NCI-H748 treated with DMSO at 0.1 percent for 48 hours (cell line): ENCODE data around the gene MLLT10.

Source experiments
- DNase-seq: peaks from one replicate; lab custom pipeline; 2025; lab: John Stamatoyannopoulos, UW

Gene MLLT10

DNA sequence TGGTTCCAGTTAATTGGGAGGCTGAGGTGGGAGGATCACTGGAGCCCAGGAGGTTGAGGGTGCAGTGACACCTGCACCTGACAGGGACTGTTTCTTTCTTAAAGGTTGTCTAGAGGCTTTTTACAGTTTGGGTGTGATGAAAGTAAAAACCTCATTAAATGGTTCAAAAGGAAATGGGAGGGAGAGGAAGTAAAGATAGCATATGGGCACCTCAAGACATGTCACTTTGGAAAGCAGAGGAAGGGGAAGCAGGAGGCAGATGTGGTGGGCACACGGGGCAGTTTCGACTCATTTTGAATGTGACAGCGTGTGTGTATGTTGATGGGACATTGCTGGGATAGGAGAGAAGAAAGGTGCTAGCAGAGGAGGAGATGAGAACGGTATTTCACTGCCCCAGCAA lies 203.1 kb downstream of the MLLT10 start:
- DNase-seq, result no peak

DNA sequence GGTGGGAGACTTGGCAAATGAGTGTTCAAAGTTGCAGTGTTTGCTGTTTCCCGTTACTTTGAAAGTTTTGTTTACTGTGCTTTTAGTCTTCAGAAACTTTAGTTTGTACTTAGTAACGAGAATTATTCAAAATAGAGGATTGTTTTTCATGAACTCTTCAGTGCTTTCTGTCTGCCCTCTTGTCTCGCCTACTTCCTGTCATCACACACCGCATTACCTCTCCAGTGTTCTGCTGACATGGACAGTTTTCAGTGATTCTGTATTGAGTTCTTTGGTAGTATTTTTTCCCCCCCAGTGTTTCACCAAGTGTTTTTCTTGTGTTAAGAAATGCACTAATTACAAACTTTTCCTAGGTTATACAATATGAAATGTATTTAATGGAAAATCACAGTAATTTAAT lies 207.0 kb downstream of the MLLT10 start:
- no peak for DNase-seq

DNA sequence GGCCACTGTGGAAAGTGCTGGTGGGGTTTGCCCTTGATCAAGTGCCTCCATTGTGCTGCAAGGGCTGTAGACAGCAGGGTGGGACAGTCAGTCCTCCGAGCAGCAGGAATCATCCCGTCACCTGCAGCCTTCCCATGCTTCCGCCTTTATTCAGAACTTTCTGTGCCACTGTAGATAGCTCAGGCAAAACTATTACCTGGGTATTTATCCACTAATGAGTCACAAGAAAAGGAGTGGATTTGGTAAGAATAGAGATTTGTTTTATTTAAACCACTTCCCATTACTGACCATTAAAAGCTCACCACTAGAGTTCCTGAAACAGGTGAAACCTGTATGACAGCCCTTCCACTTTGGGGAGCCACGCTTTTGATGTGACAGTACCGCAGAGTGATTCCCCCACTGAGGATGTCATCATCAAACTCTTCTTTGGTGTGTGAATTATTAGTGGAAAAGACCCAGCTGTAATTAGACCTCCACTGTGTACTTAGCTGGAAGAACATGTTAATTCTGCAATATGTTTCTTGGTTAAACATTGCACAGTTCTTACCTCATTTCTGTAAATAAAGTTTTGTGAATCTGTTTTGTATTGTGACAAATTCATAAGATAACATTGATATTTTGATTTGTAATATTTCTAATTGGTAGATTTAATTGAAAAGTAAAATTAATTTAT lies 208.8 kb downstream of the MLLT10 start:
- no peak for DNase-seq

DNA sequence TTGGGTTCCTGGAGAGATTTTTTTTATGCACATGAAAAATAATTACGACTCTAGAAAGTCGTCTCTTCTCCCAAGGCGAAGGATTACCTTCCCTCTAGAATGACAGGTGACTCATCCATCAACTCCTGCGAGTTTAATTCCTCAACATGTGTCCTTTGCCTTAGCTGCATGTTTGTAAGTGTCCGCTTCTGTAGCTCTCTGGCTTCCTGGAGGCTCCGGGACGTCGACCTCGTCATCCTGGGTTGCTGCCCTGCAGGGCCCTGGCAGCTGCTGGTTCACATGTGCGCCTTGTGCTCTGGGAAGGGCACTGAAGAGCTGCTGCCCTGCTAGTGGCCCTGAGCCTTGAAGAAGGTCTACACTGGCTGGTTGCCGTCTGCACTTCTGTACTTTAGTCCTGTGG lies 210.2 kb downstream of the MLLT10 start:
- DNase-seq, result no peak

DNA sequence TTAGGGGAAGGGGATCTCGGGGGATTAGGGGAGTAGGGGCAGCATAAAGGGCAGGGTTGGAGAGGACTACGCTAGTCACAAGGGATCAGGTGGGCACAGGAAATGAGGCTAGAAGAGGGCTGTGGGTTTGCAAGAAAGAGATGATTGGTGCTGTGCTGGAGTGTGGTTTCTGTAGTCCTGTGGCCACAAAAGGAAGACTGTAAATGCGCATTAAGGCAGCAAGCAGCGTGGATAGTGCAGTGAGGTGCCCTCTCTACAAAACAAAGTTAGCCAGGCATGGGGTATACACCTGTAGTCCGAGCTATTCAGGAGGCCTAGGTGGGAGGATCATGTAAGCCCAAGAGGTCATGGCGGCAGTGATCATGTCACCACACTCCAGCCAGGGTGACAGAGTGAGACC lies 212.1 kb downstream of the MLLT10 start:
- DNase-seq, result no peak

DNA sequence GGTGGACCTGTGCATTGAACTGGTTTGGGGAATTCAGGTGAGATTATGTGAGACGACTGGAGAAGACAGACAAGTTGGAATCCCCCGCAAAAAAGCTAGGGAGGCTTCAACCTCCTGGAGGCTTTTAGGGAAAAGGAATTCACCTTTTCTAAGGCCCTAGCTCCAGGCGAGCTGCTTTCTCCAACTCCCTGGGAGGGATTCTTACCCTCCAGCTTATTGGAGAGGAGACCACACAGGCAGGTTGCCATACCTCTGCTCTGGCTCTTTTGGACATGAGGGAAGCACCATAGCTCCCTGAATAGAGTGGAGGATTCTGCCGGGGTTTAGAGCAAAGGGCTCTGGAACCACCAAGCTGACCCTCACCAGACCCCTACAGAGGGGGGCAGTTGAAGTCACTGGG lies 213.8 kb downstream of the MLLT10 start:
- DNase-seq, result no peak

DNA sequence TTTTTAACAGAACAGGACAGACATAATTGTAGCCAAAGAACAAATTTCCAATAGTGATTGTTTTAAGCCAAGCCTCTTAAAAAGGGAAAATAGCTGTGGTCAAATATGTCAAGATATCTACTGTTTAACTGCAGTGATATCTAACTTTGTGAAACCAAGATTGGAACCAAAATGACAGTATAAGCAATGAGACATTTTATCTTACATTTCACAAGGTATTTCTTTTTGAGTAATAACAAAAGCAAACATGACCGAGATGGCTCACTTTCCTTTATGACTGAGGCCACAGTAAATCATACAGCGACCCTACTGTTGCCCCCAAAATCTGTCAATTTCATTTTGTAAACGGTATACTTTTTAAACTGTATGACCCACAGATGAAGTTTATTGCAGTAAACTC lies 215.8 kb downstream of the MLLT10 start:
- no peak for DNase-seq

DNA sequence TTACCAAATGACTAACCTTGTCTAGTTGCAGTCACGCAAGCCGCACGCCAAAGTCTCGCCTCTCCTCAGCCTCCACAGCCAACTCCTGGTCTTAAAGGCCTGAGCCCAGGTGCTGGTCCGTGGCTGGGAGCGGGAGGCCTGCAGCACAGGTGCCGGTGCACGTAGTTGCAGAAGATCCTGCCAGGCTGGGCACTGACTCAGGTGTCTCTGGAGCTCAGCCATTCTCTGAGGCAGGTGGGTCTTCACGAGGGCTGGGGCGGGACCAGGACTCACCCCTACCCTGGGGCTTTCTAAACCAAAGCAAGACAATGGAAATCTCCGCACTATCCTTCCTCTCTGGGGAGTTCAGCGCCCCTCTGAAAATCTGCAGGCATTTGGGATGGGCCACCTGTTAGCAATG lies 216.4 kb downstream of the MLLT10 start:
- no peak for DNase-seq

DNA sequence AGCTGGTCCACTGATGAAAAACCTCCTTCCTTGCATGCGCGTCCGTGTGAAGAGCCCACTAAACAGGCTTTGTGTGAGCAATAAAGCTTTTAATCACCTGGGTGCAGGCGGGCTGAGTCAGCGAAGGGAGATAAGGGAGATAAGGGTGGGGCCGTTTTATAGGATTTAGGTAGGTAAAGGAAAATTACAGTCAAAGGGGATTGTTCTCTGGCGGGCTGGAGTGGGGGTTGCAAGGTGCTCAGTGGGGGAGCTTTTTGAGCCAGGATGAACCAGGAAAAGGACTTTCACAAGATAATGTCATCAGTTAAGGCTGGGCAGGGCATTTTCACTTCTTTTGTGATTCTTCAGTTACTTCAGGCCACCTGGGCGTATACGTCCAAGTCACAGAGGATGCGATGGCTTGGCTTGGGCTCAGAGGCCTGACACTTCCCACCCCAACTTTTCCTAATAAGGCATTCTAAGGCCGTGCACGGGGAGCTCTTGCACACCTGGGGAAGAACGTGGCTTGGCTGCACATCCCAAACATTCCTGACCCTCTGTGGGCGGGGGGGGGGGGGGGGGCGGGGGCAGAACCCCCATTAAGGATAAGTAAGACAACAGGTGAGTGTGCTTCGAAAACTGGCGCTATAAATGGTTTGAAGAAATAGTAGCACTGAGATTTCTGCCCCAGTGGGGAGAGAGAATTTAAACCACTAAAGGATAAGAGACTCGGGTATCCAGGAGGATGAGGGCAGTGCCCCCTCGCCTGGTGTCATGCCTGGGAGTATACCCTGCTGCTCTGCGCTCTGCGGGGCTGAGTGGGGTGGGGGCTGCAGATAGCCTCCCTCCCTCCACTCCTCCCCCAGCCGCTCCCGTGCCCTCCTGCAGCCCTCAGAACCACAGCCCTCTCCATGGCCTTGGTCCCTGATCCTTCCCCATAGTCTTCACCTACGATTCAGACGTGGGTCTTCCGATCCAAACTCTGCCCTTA lies 217.6 kb downstream of the MLLT10 start:
- peak; percentile 100 for DNase-seq

DNA sequence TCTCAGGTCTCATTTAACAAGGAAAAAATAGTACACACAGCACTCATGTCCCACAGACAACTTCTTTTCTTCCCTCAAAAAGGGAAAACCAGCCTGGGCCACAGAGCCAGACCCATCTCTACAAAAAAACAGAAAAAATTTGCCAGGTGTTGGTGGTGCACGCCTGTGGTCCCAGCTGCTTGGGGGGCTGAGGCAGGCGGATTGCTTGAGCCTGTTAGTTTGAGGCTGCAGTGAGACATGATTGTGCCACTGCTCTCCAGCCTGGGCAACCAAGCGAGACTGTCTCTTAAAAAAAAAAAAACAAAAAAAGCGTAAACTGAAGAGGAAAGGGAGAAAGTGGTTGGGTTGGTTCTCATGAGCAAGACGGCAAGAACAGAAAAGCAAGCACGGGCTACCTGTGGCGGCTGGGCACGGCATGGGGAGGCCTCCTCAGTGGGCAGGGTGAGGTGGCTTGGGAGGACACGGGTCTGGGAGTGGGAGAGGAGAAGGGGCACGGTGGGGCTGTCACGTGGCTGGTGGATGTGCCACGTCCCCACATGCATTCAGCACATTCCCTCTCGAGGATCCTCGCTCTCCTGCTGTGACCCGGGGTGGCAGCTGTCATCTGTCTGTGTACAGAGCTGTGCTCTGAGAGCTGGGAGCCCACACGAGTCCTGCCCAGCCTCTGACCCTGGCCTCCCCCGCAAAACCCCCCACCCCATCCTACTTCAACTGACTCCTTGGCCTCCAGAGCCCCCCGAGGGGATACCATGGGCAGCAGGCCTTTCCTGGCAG lies 219.7 kb downstream of the MLLT10 start:
- no peak for DNase-seq

DNA sequence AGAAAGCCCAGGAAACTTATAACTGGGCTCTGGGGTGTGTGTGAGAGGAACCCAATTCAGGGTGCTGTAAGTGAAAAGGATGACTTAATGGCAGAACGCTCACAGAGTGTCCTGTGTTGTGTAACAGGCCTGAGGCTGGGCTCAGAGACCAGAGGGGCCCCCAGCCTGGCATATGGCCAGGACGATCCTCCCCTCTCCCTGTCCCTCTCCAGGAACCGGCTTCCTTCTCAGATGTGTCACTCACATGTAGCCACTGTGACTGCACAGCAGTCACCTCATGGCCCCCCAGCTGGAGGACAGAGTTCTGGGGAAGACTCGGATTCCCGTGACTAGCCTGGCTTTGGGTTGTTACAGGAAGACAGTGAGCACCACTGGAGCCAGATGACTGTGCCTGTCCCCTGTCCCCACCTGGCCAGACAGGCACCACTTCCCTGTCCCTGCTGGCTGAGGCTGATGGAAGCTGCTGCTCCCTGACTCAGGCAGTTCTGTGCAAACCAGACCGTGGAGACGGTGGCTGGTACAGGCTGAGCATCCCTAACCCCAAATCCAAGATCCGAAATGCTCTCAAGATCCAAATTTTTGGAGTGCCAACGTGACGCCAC lies 220.5 kb downstream of the MLLT10 start:
- no peak for DNase-seq

DNA sequence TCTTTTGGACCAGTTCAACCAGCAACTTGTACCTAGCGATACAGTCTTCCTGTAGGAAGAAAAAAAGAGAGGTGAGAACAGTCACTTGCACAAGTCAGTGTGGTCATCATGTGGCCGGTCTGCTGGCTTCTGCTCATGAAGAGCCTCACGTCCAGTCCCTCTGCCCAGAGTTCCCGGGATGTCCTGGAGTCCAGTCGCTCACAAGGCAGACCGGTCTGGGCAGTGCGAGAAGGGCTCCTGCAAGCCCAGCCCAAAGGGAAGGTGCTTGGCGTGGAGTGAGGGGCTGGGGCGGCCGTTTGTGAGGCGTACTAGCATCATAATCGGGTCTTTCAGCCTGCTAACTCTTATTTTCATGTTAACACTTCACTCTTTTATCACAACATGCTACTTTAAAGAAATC lies 222.7 kb downstream of the MLLT10 start:
- no peak for DNase-seq

DNA sequence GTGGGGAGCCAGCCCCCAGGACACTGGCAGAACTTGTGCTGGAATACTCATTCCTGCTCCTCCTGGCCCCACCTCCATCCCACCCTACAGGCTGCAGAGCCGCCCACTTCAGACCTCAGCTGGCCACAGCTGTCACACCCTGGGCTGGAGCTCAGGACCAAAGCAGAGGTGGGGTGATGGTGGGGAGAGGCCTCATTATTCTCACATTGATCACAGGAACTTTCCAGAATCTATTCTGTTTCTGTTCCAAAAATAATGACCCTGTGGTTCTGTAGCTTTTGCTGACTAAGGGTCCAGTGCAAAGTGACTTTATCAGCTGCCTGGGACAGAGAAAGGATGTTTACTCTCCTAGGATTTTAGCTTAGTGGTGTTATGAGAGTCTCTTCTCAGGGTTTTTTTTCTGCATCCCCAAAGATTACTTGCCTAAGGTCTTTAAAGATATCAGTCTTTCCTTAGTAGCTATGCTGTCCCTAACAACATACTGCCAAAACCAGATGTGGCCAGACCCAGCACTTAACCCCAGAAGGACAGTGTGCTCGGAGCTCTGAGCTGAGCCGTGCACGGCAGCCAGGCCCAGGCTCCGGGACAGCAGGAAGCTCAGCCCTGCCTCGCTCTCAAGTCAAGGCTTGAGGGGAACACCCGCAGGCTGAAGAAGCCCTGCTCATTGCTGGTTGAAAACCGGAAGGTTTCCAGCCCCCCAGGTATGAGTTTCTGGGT lies 223.3 kb downstream of the MLLT10 start:
- DNase-seq, result no peak

DNA sequence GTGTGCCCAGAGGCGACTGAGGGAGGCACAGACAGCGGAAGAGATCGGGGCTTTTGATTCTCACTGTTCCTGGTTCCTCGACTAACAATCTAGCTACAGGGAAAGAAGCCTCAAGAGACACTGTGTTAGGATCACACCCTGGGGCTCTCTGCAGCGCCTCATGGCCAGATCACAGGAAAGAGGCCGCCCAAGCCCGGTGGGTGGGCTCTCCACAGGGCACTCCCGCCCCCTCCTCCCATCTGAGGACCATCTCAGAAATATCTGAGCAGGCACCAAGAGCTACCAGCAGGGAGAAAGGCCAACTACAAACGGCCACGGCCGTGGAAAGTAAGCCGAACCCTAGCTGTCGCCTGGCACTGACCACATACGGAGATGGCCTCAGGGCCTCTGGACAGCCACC lies 224.2 kb downstream of the MLLT10 start:
- no peak for DNase-seq

DNA sequence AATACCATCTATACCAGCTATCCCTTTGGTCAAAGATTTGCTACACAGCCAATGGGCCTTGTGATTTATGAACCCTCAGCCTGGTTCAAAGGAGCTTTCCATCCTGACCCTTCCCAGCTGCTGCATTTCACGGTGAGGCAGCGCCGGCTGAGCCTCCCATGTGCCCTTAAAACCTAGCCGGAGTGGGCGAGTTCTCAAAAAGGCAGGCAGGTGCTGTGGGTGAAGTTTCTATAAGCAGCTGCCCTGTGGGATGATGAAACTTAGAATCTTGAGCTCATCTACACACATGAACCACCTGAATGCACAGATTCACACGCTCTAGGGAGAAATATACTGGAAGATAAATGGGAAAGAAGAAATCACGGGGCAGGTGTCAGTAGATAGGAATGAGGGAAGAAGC lies 224.7 kb downstream of the MLLT10 start:
- DNase-seq, result no peak

DNA sequence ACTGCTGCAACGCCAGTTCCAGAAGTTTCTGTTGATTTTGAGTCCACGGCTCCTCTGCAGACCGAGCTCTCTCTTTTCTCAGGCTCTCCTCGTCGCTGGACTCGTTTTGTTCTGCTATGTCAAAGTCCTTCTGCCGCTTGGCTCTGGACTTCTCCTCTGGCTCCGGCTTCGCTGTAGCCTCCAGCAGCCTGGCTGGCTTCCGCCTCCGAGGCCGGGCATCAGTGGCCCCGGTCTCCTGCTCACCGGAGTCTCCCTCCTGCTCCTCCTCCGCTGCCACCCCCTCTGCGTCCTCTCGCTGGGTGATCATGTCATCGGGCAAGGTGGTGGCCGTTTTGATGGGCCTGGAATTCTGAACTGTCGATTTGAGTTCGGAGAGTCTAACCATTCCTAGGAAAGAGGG lies 225.2 kb downstream of the MLLT10 start:
- no peak for DNase-seq

DNA sequence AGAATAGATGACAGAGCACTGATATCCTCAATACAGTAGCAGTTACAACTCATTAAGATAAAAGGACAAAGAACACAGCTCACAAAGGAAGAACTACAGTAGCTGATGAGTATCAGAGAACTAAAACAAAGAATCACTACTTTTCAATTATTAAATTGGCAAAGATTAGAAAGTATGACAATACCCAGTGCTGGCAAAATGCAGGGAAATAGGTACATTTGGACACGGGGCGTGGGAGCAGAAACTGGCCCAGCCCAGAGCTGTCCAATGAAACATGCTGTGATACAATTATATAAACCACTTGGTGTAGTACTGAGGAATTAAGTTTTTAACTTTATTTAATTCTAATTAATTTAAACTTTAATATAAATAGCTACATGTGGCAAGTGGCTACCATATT lies 226.3 kb downstream of the MLLT10 start:
- DNase-seq, result no peak

DNA sequence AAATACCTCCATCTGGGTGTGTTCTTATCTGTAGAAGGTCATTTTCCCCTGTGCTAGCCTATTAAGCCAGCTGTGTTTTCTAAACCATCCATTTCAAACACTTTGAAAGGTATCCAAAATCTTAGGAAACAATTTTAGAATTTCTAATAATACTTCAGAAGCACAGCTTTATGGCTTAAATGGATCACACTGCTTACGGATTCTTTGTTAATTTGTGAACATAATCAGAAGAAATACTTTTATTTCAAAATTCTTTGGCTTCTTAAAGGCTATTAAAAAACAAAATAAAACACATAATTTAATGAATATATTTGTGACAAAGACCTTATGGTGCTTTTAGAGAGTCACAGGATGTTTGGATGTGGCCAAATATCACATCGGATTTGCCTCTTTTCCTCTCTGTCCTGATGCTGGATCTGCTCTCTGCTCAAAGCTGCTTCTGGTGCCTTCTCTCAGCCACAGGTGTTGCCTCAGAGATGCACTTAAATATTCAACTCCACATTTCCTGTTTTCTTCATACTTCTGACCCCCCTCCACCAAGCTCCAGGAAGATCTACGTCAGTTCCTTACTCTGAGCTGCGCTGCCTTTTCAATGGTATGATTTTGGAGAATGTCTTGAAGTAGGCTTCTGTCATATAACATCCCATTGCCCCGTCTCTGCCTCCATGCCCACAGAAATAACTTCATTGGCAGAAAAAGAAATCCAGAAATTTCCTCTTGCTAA lies 230.6 kb downstream of the MLLT10 start:
- no peak for DNase-seq

DNA sequence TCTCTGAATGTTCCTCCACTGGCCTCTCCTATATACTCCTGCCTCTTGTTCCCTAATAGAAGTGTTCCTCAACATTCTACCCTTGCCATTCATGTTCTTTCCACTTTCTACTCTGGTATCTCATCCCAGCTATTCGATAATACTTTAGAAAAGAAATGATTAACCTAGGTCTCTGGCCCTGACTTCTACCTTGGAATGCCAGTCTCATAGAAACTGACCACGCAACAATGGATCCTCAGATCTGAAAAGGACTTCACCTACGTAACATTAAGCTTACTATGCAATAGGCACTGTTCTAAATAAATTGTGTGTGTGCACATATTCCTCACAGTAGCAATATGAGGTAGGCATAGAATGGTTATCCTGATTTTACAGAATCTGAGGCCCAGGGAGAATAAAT lies 235.0 kb downstream of the MLLT10 start:
- no peak for DNase-seq

DNA sequence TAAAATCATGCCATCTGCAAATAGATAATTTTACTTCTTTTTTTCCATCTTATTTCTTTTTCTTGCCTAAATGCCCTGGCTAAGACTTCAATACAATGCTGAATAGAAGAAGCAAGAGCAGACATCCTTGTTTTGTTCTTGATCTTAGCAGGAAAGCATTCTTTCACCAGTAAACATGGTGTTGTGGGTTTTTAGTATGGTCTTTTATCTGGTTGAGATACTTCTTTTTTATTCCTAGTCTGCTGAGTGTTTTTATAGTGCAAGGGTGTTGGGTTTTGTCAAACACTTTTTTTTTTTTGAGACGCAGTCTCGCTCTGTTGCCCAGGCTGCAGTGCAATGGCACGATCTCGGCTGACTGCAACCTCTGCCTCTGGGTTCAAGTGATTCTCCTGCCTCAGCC lies 237.2 kb downstream of the MLLT10 start:
- DNase-seq, result no peak

DNA sequence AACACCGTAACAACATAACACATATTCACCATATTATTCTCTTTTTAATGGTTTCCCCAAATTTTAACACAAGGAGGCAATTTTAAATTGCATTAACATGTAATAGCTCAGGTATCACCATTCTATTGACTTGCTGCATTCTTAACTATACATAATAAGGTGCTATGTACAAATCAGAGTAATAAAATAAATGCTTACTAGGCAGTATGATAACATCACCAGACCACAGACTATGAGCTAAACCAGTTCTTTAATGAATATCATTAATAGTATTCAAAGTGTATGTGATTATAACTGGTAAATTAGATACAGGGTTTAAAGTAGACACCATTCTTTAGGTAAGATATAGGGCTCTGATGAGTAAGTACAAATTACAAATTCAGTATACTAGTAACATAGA lies 242.9 kb downstream of the MLLT10 start:
- no peak for DNase-seq
